PC-3 (cell line): ENCODE results near the gene PGAM1.

Source experiments
- CTCF ChIP-seq: fragments of 300-600 bp; sonication (generic); conservative IDR thresholded peaks from 2 replicates; pipeline ENCODE4 v1.5.1; 2017; ENCODE audit warnings: antibody characterized with exemption, low read depth, mild to moderate bottlenecking, low read length
- EZH2 ChIP-seq: fragments of 300-600 bp; sonication (generic); IDR thresholded peaks from one replicate; pipeline ENCODE4 v1.6.1; 2017; ENCODE audit warnings: antibody characterized with exemption, mild to moderate bottlenecking, low read length; ENCODE audit not compliant: unreplicated experiment
- EZH2phosphoT487 ChIP-seq: fragments of 300-600 bp; sonication (generic); IDR thresholded peaks from 2 replicates; pipeline ENCODE4 v1.6.1; 2018; ENCODE audit warnings: mild to moderate bottlenecking, antibody characterized with exemption, low read length, borderline replicate concordance

GRCh38 chr10:97388152-97388551, 37.8 kb upstream of the PGAM1 start:
- TF ChIP-seq CTCF (no peak), EZH2phosphoT487 (no peak), EZH2 (no peak)
